ENCODE data around the gene TAF11L3.
"Not testable (repeated sequence)": the region's sequence is repeated elsewhere in the genome, so short reads cannot be mapped to it uniquely, and the experiment has no call there.

GRCh38 chr5:17475064-17475463, 43.1 kb upstream of the TAF11L3 start:
- TF ChIP-seq CTCF (IDR thresholded peaks at IDR 0.05); POLR2AphosphoS5 (IDR thresholded peaks at IDR 0.05; ENCODE audit: low read depth, low read length); TCF7L2 (IDR thresholded peaks at IDR 0.05; ENCODE audit: low read depth, low read length); REST (IDR thresholded peaks at IDR 0.05; ENCODE audit: insufficient read depth in 1 of 2, low read depth in 2 of 2, low read length in 1 of 2); SIN3A (IDR thresholded peaks at IDR 0.05; ENCODE audit: borderline replicate concordance, insufficient read depth, low read depth, low read length): not testable (repeated sequence)

Data from Panc1 (cell line).